Stimulated activated naive CD8-positive, alpha-beta T cell treated with anti-CD3 and anti-CD28 coated beads, Interleukin-15, Interleukin-2, amounts not matched to agents 100 U/mL and 50 U/mL, for 24 hours (primary cell): ENCODE measurements around the gene PDIA2.
"Not testable (repeated sequence)": the region's sequence is repeated elsewhere in the genome, so short reads cannot be mapped to it uniquely, and the experiment has no call there.

Source experiments
- ATAC-seq: fragments of 150-1000 bp; cut with Tn5 transposase; one replicate; pipeline ENCODE4 v1.10.0; 2021
- DNase-seq: peaks from one replicate; pipeline ENCODE4 v3.0.0; 2021

PDIA2 gene

GRCh38 chr16:283033-283805, at the start of gene PDIA2:
Gene PDIA2 (plus strand): TSS chr16:283164. CDS start chr16:283170, 6 bp downstream.
- DNase-seq (no peak), ATAC-seq (no peak)

GRCh38 chr16:234468-235305, 48.3 kb upstream of the PDIA2 start, which contains the start of gene FAM234A:
Gene FAM234A (plus strand): TSS chr16:234821. CDS start chr16:254414, 19,593 bp downstream.
- DNase-seq (peak; percentile 98), ATAC-seq (peak; percentile 88)

GRCh38 chr16:239948-240277, 43.1 kb upstream of the PDIA2 start:
- DNase-seq: no peak
- no peak for ATAC-seq

GRCh38 chr16:240559-240958, 42.4 kb upstream of the PDIA2 start:
- DNase-seq (no peak), ATAC-seq (no peak)

GRCh38 chr16:242281-242680, 40.7 kb upstream of the PDIA2 start:
- ATAC-seq: no peak
- no peak for DNase-seq

- no peak for ATAC-seq
- no peak for DNase-seq
Measured at GRCh38 chr16:243348-243747, 39.6 kb upstream of the PDIA2 start.

- no peak for DNase-seq
- ATAC-seq: no peak
Measured at GRCh38 chr16:245105-245504, 37.9 kb upstream of the PDIA2 start.

GRCh38 chr16:247027-247426, 35.9 kb upstream of the PDIA2 start:
- no peak for DNase-seq
- no peak for ATAC-seq

GRCh38 chr16:249431-249830, 33.5 kb upstream of the PDIA2 start:
- DNase-seq (no peak), ATAC-seq (no peak)

- DNase-seq (peak; percentile 52), ATAC-seq (peak; percentile 75)
Measured at GRCh38 chr16:252366-253337, 30.3 kb upstream of the PDIA2 start.

- DNase-seq (no peak), ATAC-seq (peak; percentile 62)
Measured at GRCh38 chr16:253833-254232, 29.1 kb upstream of the PDIA2 start.

GRCh38 chr16:254461-254860, 28.5 kb upstream of the PDIA2 start:
- ATAC-seq: no peak
- DNase-seq: no peak

- ATAC-seq (no peak), DNase-seq (no peak)
Measured at GRCh38 chr16:255183-255582, 27.8 kb upstream of the PDIA2 start.

- not testable (repeated sequence) for ATAC-seq, DNase-seq
Measured at GRCh38 chr16:258091-258490, 24.9 kb upstream of the PDIA2 start.

GRCh38 chr16:259226-259625, 23.7 kb upstream of the PDIA2 start:
- no peak for ATAC-seq

GRCh38 chr16:259814-260253, 23.1 kb upstream of the PDIA2 start:
- no peak for DNase-seq
- ATAC-seq: no peak

More at GRCh38 chr16:259226-259625, 23.7 kb upstream of the PDIA2 start:
- no peak for DNase-seq

- ATAC-seq (no peak), DNase-seq (no peak)
Measured at GRCh38 chr16:260326-260725, 22.6 kb upstream of the PDIA2 start.

GRCh38 chr16:261031-261691, 21.8 kb upstream of the PDIA2 start:
- DNase-seq (no peak), ATAC-seq (no peak)

GRCh38 chr16:262121-262745, 20.7 kb upstream of the PDIA2 start:
- ATAC-seq (no peak), DNase-seq (no peak)

GRCh38 chr16:263182-263774, 19.7 kb upstream of the PDIA2 start:
- no peak for ATAC-seq
- DNase-seq: no peak

- ATAC-seq (no peak), DNase-seq (no peak)
Measured at GRCh38 chr16:263944-264343, 19.0 kb upstream of the PDIA2 start.
